H1 (cell line): ENCODE data around the gene ACTR1A. TPM values are rescaled to one million over a fixed set of nuclear protein-coding genes. Genes with fewer than 3 reads are reported as not detected.

Experiments used
- CTCF ChIA-PET: fragments of 300-600 bp; sonication (Branson Sonifier 250); formaldehyde crosslinking; loops from one replicate; lab custom pipeline; 2021; ENCODE audit not compliant: partially characterized antibody; lab: Charles Lee
- POLR2A ChIA-PET: fragments of 300-600 bp; sonication (Branson Sonifier 250); formaldehyde crosslinking; loops from one replicate; lab custom pipeline; 2021; ENCODE audit warnings: inconsistent platforms; ENCODE audit not compliant: partially characterized antibody; lab: Charles Lee
- DNase-seq, 2 experiments: peaks; one replicate each; pipeline versions ENCODE4 v3.0.0 to v3.0.0-alpha.2; 2010 to 2022; ENCODE audit warnings: low spot score in 2 of 2, low read depth in 1 of 2, mixed read lengths in 1 of 2
- FAIRE-seq: peaks from 2 replicates; lab custom pipeline; 2011; peaks lifted over from hg19 to GRCh38; lab: Jason Lieb, UNC
- H2AFZ ChIP-seq: 2 replicates; pipeline ENCODE4 v1.8.1; 2012; ENCODE audit warnings: low read length, inconsistent platforms
- H2AK5ac ChIP-seq: 2 replicates; pipeline ENCODE4 v1.6.1; 2013; ENCODE audit warnings: low read depth, low read length
- H2BK120ac ChIP-seq: replicated peaks from 2 replicates; pipeline ENCODE3; 2013; ENCODE audit warnings: low read depth, low read length, inconsistent platforms
- H2BK12ac ChIP-seq: 2 replicates; pipeline ENCODE4 v1.6.1; 2013; ENCODE audit warnings: low read depth, low read length
- H2BK15ac ChIP-seq: 2 replicates; pipeline ENCODE4 v1.6.1; 2013; ENCODE audit warnings: low read length
- H2BK20ac ChIP-seq: 2 replicates; pipeline ENCODE4 v1.6.1; 2013; ENCODE audit warnings: low read length
- H2BK5ac ChIP-seq: 2 replicates; pipeline ENCODE4 v1.6.1; 2013; ENCODE audit warnings: low read depth, low read length
- H3K14ac ChIP-seq: 2 replicates; pipeline ENCODE4 v1.6.1; 2013; ENCODE audit warnings: inconsistent platforms; ENCODE audit not compliant: insufficient read length
- H3K18ac ChIP-seq: 2 replicates; pipeline ENCODE4 v1.6.1; 2013; ENCODE audit warnings: low read length; ENCODE audit errors: extremely low read depth
- H3K23ac ChIP-seq: 2 replicates; pipeline ENCODE4 v1.6.1; 2013; ENCODE audit warnings: inconsistent platforms; ENCODE audit not compliant: insufficient read length
- H3K23me2 ChIP-seq: 2 replicates; pipeline ENCODE4 v1.6.1; 2013; ENCODE audit warnings: low read depth, low read length
- H3K27ac ChIP-seq: 2 replicates; pipeline ENCODE4 v1.6.1; 2011; ENCODE audit warnings: low read depth, low read length, inconsistent platforms
- H3K27me3 ChIP-seq, 4 experiments: replicated peaks in 1 of 4; 1 replicate in 1 of 4; 2 replicates in 3 of 4; pipeline versions ENCODE4 v1.6.1 to v1.8.1; 2011 to 2013; ENCODE audit warnings: low read length in 3 of 4, mild to moderate bottlenecking in 3 of 4, inconsistent platforms in 2 of 4, mixed read lengths in 2 of 4, moderate library complexity in 1 of 4; ENCODE audit not compliant: control insufficient read depth in 3 of 4, insufficient read depth in 3 of 4; ENCODE audit errors: extremely low read depth in 1 of 4
- H3K36me3 ChIP-seq, 4 experiments: 2 replicates each; pipeline versions ENCODE4 v1.6.1 to v1.8.1; 2011 to 2013; ENCODE audit warnings: mild to moderate bottlenecking in 4 of 4, low read length in 3 of 4, moderate library complexity in 2 of 4, control low read depth in 1 of 4, inconsistent platforms in 1 of 4; ENCODE audit not compliant: insufficient read depth in 4 of 4, control insufficient read depth in 2 of 4
- H3K4ac ChIP-seq: replicated peaks from 2 replicates; pipeline ENCODE3; 2013; ENCODE audit warnings: low read length, low read depth, mixed read lengths, inconsistent platforms; ENCODE audit not compliant: insufficient read length
- H3K4me1 ChIP-seq, 4 experiments: replicated peaks in 1 of 4; 1 replicate in 1 of 4; 2 replicates in 3 of 4; pipeline versions ENCODE4 v1.6.1 to v1.8.1; 2011 to 2013; ENCODE audit warnings: low read length in 3 of 4, inconsistent platforms in 2 of 4, mixed read lengths in 1 of 4; ENCODE audit not compliant: insufficient read depth in 4 of 4, control insufficient read depth in 3 of 4
- H3K4me2 ChIP-seq, 2 experiments: 2 replicates each; pipeline versions ENCODE4 v1.6.1 to v1.8.1; 2011 to 2013; ENCODE audit warnings: low read depth in 2 of 2, low read length in 2 of 2, control low read depth in 1 of 2, inconsistent platforms in 1 of 2, mild to moderate bottlenecking in 1 of 2; ENCODE audit not compliant: insufficient read depth in 1 of 2
- H3K4me3 ChIP-seq, 4 experiments: fragments of 200-600, 300-600 bp in 1 of 4; sonication (generic), shearing (Covaris generic), sonication (Bioruptor Twin) in 1 of 4; 2 replicates each; pipeline versions ENCODE4 v1.5.1 to v1.8.1; 2011 to 2016; ENCODE audit warnings: low read length in 4 of 4, low read depth in 3 of 4, control low read depth in 2 of 4, inconsistent platforms in 2 of 4, mild to moderate bottlenecking in 2 of 4, mixed read lengths in 1 of 4, moderate library complexity in 1 of 4; ENCODE audit not compliant: insufficient read depth in 2 of 4; ENCODE audit errors: extremely low read depth in 1 of 4
- H3K56ac ChIP-seq: replicated peaks from 2 replicates; pipeline ENCODE3; 2013; ENCODE audit warnings: low read depth, mild to moderate bottlenecking, mixed read lengths, low read length, inconsistent platforms; ENCODE audit not compliant: insufficient read length
- H3K79me1 ChIP-seq: 2 replicates; pipeline ENCODE4 v1.6.1; 2013; ENCODE audit warnings: low read depth, low read length, control low read depth
- H3K79me2 ChIP-seq, 2 experiments: 2 replicates each; pipeline versions ENCODE4 v1.6.1 to v1.8.1; 2012 to 2013; ENCODE audit warnings: low read length in 2 of 2, mild to moderate bottlenecking in 2 of 2, inconsistent platforms in 1 of 2; ENCODE audit not compliant: insufficient read depth in 2 of 2, control insufficient read depth in 1 of 2
- H3K9ac ChIP-seq, 4 experiments: replicated peaks in 1 of 4; 1 replicate in 1 of 4; 2 replicates in 3 of 4; pipeline versions ENCODE4 v1.6.1 to v1.8.1; 2011 to 2013; ENCODE audit warnings: low read depth in 3 of 4, low read length in 3 of 4, control low read depth in 2 of 4, mild to moderate bottlenecking in 2 of 4, moderate library complexity in 2 of 4, inconsistent platforms in 1 of 4; ENCODE audit errors: extremely low read depth in 1 of 4
- H3K9me3 ChIP-seq, 2 experiments: 2 replicates each; pipeline versions ENCODE4 v1.6.1 to v1.8.1; 2012 to 2013; ENCODE audit warnings: mild to moderate bottlenecking in 2 of 2, moderate library complexity in 2 of 2, control low read depth in 1 of 2, inconsistent platforms in 1 of 2, low read depth in 1 of 2, low read length in 1 of 2, mixed read lengths in 1 of 2; ENCODE audit not compliant: insufficient read depth in 2 of 2
- H4K20me1 ChIP-seq, 2 experiments: replicated peaks in 1 of 2; 2 replicates each; pipeline versions ENCODE3 to v1.8.1; 2011 to 2013; ENCODE audit warnings: inconsistent platforms in 2 of 2, low read length in 2 of 2, mild to moderate bottlenecking in 1 of 2; ENCODE audit not compliant: insufficient read depth in 2 of 2, control insufficient read depth in 1 of 2
- H4K5ac ChIP-seq: 2 replicates; pipeline ENCODE4 v1.6.1; 2013; ENCODE audit warnings: low read length, low read depth, mixed read lengths, inconsistent platforms; ENCODE audit not compliant: insufficient read length
- H4K8ac ChIP-seq: 2 replicates; pipeline ENCODE4 v1.8.0; 2013; ENCODE audit warnings: mild to moderate bottlenecking, moderate library complexity, low read length, inconsistent platforms; ENCODE audit not compliant: insufficient read depth; ENCODE audit errors: extremely low read depth
- H4K91ac ChIP-seq: replicated peaks from 2 replicates; pipeline ENCODE3; 2013; ENCODE audit warnings: low read length, mixed read lengths, inconsistent platforms; ENCODE audit not compliant: insufficient read length
- ASH2L ChIP-seq: fragments of 200-600, 300-600 bp; sonication (generic); IDR thresholded peaks from one replicate; pipeline ENCODE4 v1.7.1; 2017; ENCODE audit warnings: low read length
- CEBPB ChIP-seq: IDR thresholded peaks from 2 replicates; pipeline ENCODE4 v1.6.1; 2012; ENCODE audit warnings: low read depth, low read length
- NRF1 ChIP-seq: IDR thresholded peaks from 2 replicates; pipeline ENCODE4 v1.6.1; 2011; ENCODE audit warnings: mild to moderate bottlenecking, low read depth, low read length, improper control_type of control experiment
- SP1 ChIP-seq: IDR thresholded peaks from 2 replicates; pipeline ENCODE4 v1.6.1; 2011; ENCODE audit warnings: low read depth, low read length
- ZNF274 ChIP-seq: IDR thresholded peaks from 2 replicates; pipeline ENCODE4 v1.7.0; 2012; ENCODE audit warnings: low read length, borderline replicate concordance; ENCODE audit errors: extremely low read depth
- WGBS, 2 experiments: shearing (Covaris generic) in 1 of 2; methylation state at CpG; one replicate each; pipeline versions ENCODE4 v1.1.6 to v1.1.7; 2013 to 2015; ENCODE audit warnings: low lambda C conversion rate in 2 of 2, mixed read lengths in 2 of 2, inconsistent platforms in 1 of 2, low coverage in 1 of 2, missing lambda C conversion rate in 1 of 2; ENCODE audit not compliant: insufficient replicate concordance in 2 of 2, insufficient coverage in 1 of 2, insufficient read length in 1 of 2; ENCODE audit errors: extremely low coverage in 1 of 2, missing lambda C conversion rate in 1 of 2; 5-methylcytosine and 5-hydroxymethylcytosine counted together
- polyA plus RNA-seq, 7 experiments: library from polyadenylated mRNA; depleted of rRNA in 3 of 7; stranded (reverse) in 5 of 7; unstranded in 2 of 7; fragments of >200 nt in 5 of 7; fragments of 200-250 nt in 2 of 7; gene quantifications; 1 replicate in 5 of 7; 2 replicates in 1 of 7; 4 replicates in 1 of 7; pipeline versions ENCODE4 v1.2.1 to v1.2.3, GENCODE V29; 2011 to 2013; ENCODE audit warnings: missing spikeins in 2 of 7, mixed read lengths in 2 of 7
- total RNA-seq: library from RNA; stranded (reverse); fragmentation: NEBNext Ultra II Directional; extraction: Animal tissue kit (Norgen Biotek cat#: 25700); gene quantifications from 2 replicates; pipeline ENCODE4 v1.2.1, GENCODE V29; 2021
- TF ChIP-seq, protein P1 (sequence below): IDR thresholded peaks from 2 replicates; pipeline ENCODE4 v1.6.1; 2011; ENCODE audit warnings: low read depth, mild to moderate bottlenecking, low read length; ENCODE audit not compliant: insufficient read depth

Gene ACTR1A
- total and polyA plus RNA-seq, 2 of the 8 experiments (the other 6 are each of a cell fraction or from before 2014, with no cell fraction given), result 78.6 to 86.3 TPM

DNA sequence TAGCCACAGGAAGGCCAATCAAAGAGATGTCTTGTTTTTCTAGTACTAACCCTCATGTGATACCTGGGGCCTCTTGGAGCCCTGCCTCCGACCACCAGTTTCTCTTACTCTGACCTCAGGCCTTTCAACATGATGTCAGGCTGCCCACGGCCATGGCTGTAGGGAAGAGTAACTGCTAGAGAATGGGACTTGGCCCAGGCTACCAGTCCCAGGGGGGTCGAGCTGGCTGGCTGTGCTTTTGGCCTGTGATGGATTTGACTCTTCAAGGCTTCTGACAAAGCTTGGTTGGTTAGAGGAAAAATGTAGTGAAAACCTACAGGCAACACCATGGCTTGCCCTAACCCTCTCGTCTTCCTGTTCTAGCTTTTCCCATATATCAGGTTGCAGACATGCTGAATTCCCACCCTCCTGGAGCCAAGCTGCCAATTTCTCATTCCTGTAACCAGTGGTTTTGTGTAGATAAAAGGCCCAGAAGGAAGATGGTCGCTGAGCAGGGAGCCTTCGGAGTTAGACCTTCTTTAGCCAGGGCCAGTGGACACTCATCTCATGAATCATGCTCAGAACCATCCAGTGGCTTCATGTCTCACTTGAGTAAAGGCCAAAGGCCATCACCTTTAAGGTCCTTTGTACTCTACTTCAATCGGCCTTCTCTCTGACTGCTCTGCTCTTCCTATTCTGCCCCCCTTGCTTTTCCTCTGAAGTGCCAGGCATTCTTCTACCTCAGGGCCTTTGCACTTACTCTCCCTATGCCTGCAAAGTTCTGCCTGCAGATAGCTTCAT, 20.9 kb upstream of the ACTR1A start:
- no peaks in the 10 kb centered on the region; the same call in 1 of the 2 replicates for H3K79me1 ChIP-seq
- FAIRE-seq, result no peak

More for the DNA sequence above, 20.9 kb upstream of the ACTR1A start:
- H3K4ac ChIP-seq, result no peak overlapping the region
- no peak overlapping the region for H4K8ac ChIP-seq
- H3K9me3 ChIP-seq, result no peaks in the 10 kb centered on the region
- no peak overlapping the region for H4K91ac ChIP-seq
- H2BK120ac ChIP-seq, result no peak overlapping the region
- H3K23me2 ChIP-seq, result no peaks in the 10 kb centered on the region
- H3K4me3 ChIP-seq, result no peak overlapping the region
- H2AFZ ChIP-seq, result no peak overlapping the region
- no peaks in the 10 kb centered on the region for H3K4me1 ChIP-seq
- no peak overlapping the region for H2BK12ac ChIP-seq
- H2BK5ac ChIP-seq, result no peak overlapping the region
- H3K27me3 ChIP-seq, result no peaks in the 10 kb centered on the region
- H3K27ac ChIP-seq, result no peak overlapping the region
- no peak overlapping the region for H2BK15ac ChIP-seq
- peaks cover 0 to 2% of the 10 kb centered on the region in 2 experiments for H4K20me1 ChIP-seq
- H3K4me2 ChIP-seq, result no peak overlapping the region
- ChIA-PET CTCF (interaction anchor here (0.8 to 1.8 kb wide), 8 partner anchors 10 to 60 kb away, joined by 3 to 6 read pairs (median 4); partner anchors contain the start of gene SUFU), POLR2A (interaction anchor here (1.7 kb wide), 1 partner anchor 20 kb away, joined by 6 read pairs; the partner anchor contains the start of genes ACTR1A and SUFU)
- no peaks in the 10 kb centered on the region; a peak in 1 of 8 replicates for H3K36me3 ChIP-seq
- H3K79me2 ChIP-seq, result no peaks in the 10 kb centered on the region
- WGBS, 2 experiments, result 85% methylated on average over 7 of the region's 7 CpGs; no CpG with 5 or more reads in 1 of the 2 experiments
- no peak overlapping the region for H3K18ac ChIP-seq
- no peak overlapping the region for H3K56ac ChIP-seq
- H3K23ac ChIP-seq, result no peak overlapping the region
- H2BK20ac ChIP-seq, result no peak overlapping the region
- no peak overlapping the region for H2AK5ac ChIP-seq
- TF ChIP-seq NRF1, result no peak
- no peak for TF ChIP-seq CEBPB
- no peak for TF ChIP-seq SP1
- no peak for TF ChIP-seq ASH2L
- TF ChIP-seq ZNF274, result no peak
- TF ChIP-seq, protein P1, sequence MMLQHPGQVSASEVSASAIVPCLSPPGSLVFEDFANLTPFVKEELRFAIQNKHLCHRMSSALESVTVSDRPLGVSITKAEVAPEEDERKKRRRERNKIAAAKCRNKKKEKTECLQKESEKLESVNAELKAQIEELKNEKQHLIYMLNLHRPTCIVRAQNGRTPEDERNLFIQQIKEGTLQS, result no peak
- H3K14ac ChIP-seq, result no peak overlapping the region
- H4K5ac ChIP-seq, result no peak overlapping the region
- no peak overlapping the region for H3K9ac ChIP-seq
- DNase-seq, result no peak
